Stimulated activated CD4-positive, alpha-beta T cell treated with anti-CD3 and anti-CD28 coated beads, Interleukin-2, amount 100 ng/mL, for 24 hours (primary cell): Measurements from ENCODE around the gene RYR3.

Experiments used
- DNase-seq, 2 donors: peaks; one replicate each; pipeline ENCODE4 v3.0.0-alpha.2; 2020

The RYR3 gene

GRCh38 chr15:33393546-33393945, 82.8 kb downstream of the RYR3 start:
- DNase-seq = no peak

GRCh38 chr15:33395321-33395720, 84.6 kb downstream of the RYR3 start:
- DNase-seq = no peak

GRCh38 chr15:33395846-33396245, 85.1 kb downstream of the RYR3 start:
- no peak for DNase-seq

GRCh38 chr15:33396475-33396874, 85.7 kb downstream of the RYR3 start:
- DNase-seq = no peak

GRCh38 chr15:33398555-33398954, 87.8 kb downstream of the RYR3 start:
- DNase-seq = no peak

GRCh38 chr15:33400941-33401340, 90.2 kb downstream of the RYR3 start:
- no peak for DNase-seq

- no peak for DNase-seq
These were observed 91.8 kb downstream of the RYR3 start for GRCh38 chr15:33402600-33402999.

GRCh38 chr15:33405096-33405495, 94.3 kb downstream of the RYR3 start:
- DNase-seq = no peak

- DNase-seq = no peak
These were observed 101.1 kb downstream of the RYR3 start for GRCh38 chr15:33411596-33412540.

GRCh38 chr15:33419701-33420100, 108.9 kb downstream of the RYR3 start:
- no peak for DNase-seq

- DNase-seq = no peak
These were observed 113.3 kb downstream of the RYR3 start for GRCh38 chr15:33424025-33424424.

GRCh38 chr15:33425142-33425541, 114.4 kb downstream of the RYR3 start:
- no peak for DNase-seq

- no peak for DNase-seq
These were observed 119.8 kb downstream of the RYR3 start for GRCh38 chr15:33430577-33430976.

GRCh38 chr15:33433821-33434220, 123.1 kb downstream of the RYR3 start:
- no peak for DNase-seq

- no peak for DNase-seq
These were observed 127.6 kb downstream of the RYR3 start for GRCh38 chr15:33438396-33438795.

- no peak for DNase-seq
These were observed 130.1 kb downstream of the RYR3 start for GRCh38 chr15:33440900-33441299.

- DNase-seq = no peak
These were observed 131.7 kb downstream of the RYR3 start for GRCh38 chr15:33442449-33442848.

- DNase-seq = no peak
These were observed 132.9 kb downstream of the RYR3 start for GRCh38 chr15:33443708-33444107.

GRCh38 chr15:33445984-33446383, 135.2 kb downstream of the RYR3 start:
- no peak for DNase-seq

GRCh38 chr15:33448151-33448550, 137.4 kb downstream of the RYR3 start:
- DNase-seq = no peak

- no peak for DNase-seq
These were observed 138.3 kb downstream of the RYR3 start for GRCh38 chr15:33448961-33449606.

- DNase-seq = no peak
These were observed 139.0 kb downstream of the RYR3 start for GRCh38 chr15:33449810-33450209.

- no peak for DNase-seq
These were observed 140.6 kb downstream of the RYR3 start for GRCh38 chr15:33451385-33451784.

- DNase-seq = no peak
These were observed 143.0 kb downstream of the RYR3 start for GRCh38 chr15:33453761-33454160.
